Mucosa of gallbladder (tissue), 1 donor: ENCODE measurements around the gene IMP4. TPM values are rescaled to one million over a fixed set of nuclear protein-coding genes. Genes with fewer than 3 reads are reported as not detected.

Experiments used
- total RNA-seq: library from RNA; stranded (reverse); gene quantifications from one replicate; pipeline ENCODE4 v1.2.1, GENCODE V29; 2021
- donor health status: DM: no; HTN: no; CAD: no.

Gene IMP4
- total RNA-seq, 1 donor from 2014 or later, result 59.7 TPM

Other genes with a start within 250 kb of the IMP4 start
- not detected for gene POTEF, start 213.7 kb upstream of the IMP4 start, total RNA-seq
- gene CCDC74B, start 197.8 kb upstream of the IMP4 start, total RNA-seq, result 3.4 TPM
- 42.1 TPM for gene SMPD4, start 161.3 kb upstream of the IMP4 start, total RNA-seq
- 220 TPM for gene MZT2B, start 160.6 kb upstream of the IMP4 start, total RNA-seq
- gene TUBA3E, start 144.5 kb upstream of the IMP4 start, total RNA-seq, result not detected
- gene PTPN18, start 13.2 kb downstream of the IMP4 start, total RNA-seq, result 126 TPM
- 0.03 TPM for gene POTEI, start 166.4 kb downstream of the IMP4 start, total RNA-seq
- gene CFC1B, start 178.3 kb downstream of the IMP4 start, total RNA-seq, result not detected